Stimulated activated naive CD4-positive, alpha-beta T cell (primary cell): ENCODE data around the gene STIM2.

ENCODE experiments used
- DNase-seq, 6 experiments: peaks; one replicate each; lab custom pipeline; 2025; lab: John Stamatoyannopoulos, UW

Gene STIM2

GRCh38 chr4:26837993-26838842 is 22.4 kb upstream of the STIM2 start:
- DNase-seq: peak in 1 of 6 experiments; percentile 8

GRCh38 chr4:26839016-26839415 is 21.6 kb upstream of the STIM2 start:
- no peak for DNase-seq

GRCh38 chr4:26839534-26839951 is 21.1 kb upstream of the STIM2 start:
- DNase-seq: no peak

GRCh38 chr4:26840786-26841185 is 19.9 kb upstream of the STIM2 start:
- DNase-seq: no peak

- no peak for DNase-seq
Observed at GRCh38 chr4:26842911-26843310, 17.7 kb upstream of the STIM2 start.

DNA sequence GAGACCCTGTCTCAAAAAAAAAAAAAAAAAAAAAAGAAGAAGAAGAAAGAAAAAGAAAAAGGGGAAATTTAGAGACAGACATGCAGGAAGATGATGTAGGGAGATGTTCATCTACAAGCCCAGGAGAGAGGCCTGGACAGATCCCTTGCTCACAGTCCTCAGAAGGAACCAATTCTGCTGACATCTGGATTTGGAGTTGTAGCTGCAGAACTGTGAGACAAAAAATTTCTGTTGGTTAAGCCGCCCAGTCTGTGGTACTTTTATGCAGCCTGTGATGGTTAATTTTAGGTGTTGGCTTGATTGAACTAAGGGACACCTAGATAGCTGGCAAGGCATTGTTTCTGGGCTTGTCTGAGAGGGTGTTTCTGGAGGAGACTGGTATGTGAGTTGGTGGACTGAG is 10.1 kb upstream of the STIM2 start:
- no peak for DNase-seq

- no peak for DNase-seq
Observed at GRCh38 chr4:26851129-26851528, 9.5 kb upstream of the STIM2 start.

- no peak for DNase-seq
Observed at GRCh38 chr4:26854701-26855100, 5.9 kb upstream of the STIM2 start.

DNA sequence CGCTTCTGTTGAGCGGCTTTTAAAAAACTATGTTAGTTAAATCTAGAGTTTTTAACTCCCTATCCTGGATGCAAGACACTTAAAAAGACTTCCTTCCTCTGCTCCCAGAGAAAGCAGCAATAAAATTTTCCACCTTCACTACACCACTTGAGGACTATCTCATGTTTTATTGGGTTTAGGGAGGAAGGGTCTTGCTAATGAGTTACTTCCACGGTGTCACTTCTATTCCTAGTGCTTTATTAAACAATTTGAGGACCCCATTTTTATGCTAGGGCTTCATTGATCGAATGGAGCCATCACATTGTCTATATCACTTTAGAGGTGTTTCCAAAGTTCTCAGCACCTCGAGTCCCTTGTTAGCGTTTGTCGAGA is 3.7 kb upstream of the STIM2 start:
- no peak for DNase-seq

DNA sequence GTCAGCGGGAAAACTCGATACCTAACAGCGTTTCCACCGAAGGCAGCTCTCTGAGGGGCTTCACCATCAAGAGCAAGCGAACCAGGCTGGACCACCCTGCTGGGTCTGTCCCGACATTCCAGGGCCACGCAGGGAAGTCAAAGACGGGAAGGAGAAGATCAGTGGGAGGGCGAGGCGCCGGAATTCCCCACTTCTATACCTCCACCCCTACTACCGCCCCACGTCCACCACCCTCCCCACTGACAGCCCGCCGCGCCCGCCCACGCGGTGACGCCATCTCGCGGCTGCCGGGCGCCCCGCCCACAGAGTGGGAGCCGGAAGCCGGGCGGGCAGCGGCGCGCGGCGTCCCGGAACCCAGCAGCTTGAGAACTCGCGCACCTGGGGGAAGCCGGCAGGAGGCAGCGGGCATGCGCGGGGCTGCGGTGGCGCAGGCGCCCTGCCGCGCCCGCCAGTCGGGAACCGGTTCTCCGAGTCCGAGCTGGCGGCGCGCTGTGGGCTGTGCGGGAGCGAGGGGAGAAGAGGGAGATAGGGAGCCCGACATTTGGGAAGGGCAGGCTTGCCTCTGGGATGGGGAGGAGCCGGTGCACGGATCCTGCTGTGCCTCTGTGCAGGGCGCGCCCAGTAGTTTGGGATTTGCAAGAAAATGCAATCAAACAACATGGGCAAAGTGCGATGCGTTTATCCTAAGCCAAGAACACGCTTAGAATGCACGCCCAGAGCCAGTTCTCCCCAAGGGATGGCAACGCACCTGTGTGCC is 3.2 kb upstream of the STIM2 start:
- DNase-seq: peak; percentile 90 to 95 (median 92)

DNA sequence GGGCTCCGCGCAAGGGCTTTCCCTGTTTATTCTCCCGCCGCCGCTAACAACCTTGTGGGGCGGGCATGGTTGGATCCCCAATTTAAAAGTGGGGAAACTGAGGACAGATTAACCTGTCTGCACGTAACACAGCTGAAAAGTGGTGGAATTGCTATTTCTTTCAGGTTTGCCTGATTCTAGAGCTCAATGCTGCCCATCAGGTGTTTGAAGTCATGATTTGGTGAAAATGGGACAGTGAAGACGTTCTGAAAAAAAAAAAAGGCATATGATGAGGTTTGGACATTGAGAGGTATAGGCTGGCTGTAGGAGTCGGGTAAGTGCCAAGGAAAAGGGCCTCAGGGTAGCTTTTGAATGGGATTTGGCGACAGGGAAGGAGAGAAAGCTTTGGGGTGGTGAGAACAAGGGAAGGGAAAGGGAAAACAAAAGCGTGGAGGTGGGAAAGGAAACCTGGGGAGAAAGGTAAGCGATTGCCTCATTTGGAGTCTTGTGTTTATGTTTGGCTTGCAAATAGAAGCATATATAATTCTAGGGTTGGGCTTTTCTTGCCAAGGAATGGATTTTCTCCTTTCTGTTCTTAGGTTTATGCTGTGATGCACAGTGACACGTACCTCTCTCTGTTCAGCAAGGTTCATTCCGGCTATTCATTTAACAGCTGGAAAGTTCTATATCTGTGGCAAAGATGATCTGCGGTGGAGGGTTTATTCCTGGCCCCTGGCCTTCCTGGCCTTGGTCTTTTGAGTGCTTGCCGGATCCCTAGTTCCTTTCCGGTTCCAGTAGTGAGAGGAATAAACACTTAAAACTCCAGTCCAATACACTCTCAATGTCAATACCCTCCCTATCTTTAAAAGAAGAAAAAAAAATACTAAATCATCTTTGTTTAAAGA is 2.4 kb upstream of the STIM2 start:
- no peak for DNase-seq

- DNase-seq: no peak
Observed at GRCh38 chr4:26858947-26859401, 1.7 kb upstream of the STIM2 start.

GRCh38 chr4:26859762-26860156 is 882 bp upstream of the STIM2 start:
- DNase-seq: peak in 1 of 6 experiments; percentile 3

DNA sequence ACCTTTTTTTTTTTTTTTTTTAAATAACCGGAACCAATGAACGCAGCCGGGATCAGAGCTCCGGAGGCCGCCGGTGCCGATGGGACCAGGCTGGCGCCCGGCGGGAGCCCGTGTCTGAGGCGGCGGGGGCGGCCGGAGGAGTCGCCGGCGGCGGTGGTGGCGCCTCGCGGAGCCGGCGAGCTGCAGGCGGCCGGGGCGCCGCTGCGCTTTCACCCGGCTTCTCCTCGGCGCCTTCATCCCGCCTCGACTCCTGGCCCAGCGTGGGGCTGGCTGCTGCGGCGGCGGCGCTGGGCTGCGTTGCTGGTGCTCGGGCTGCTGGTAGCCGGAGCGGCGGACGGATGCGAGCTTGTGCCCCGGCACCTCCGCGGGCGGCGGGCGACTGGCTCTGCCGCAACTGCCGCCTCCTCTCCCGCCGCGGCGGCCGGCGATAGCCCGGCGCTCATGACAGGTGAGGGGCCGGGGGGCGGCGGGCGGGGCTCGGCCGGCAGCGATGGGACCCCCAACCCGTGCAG is 337 bp downstream of the STIM2 start:
- DNase-seq: peak in 5 of 6 experiments; percentile 56 to 70 (median 64)

- DNase-seq: peak; percentile 70 to 90 (median 74)
Observed at GRCh38 chr4:26861434-26862186, 969 bp downstream of the STIM2 start.

- DNase-seq: no peak
Observed at GRCh38 chr4:26862381-26862915, 1.8 kb downstream of the STIM2 start.

GRCh38 chr4:26863512-26863911 is 2.9 kb downstream of the STIM2 start:
- no peak for DNase-seq

- DNase-seq: no peak
Observed at GRCh38 chr4:26864899-26865298, 4.3 kb downstream of the STIM2 start.

GRCh38 chr4:26866203-26866602 is 5.6 kb downstream of the STIM2 start:
- no peak for DNase-seq

DNA sequence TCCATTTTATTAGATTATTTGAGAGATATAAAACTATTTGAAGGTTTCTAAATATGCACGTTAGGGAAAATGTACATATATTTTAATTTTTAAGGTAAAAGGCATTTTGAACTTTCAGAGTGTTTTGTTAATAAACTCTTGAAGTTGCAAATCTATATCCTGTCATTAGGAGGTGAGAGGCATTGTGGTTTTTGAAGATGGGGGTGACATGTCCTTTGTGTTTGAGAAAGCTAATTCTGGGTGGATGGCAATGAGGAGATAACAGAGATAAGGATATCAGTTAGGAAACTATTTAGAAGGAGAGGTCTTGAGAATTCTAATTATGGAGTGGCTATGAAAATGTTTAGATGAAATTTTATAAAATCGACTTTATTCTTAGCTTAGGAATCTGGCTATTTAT is 6.1 kb downstream of the STIM2 start:
- no peak for DNase-seq
